ENCODE results near the gene NDUFAF7. TPM values are rescaled to one million over a fixed set of nuclear protein-coding genes. Genes with fewer than 3 reads are reported as not detected.
"Not testable (repeated sequence)": the region's sequence is repeated elsewhere in the genome, so short reads cannot be mapped to it uniquely, and the experiment has no call there.

NDUFAF7 gene
- total RNA-seq, 1 donor from 2014 or later = 22.4 TPM

GRCh38 chr2:37196320-37197195, 34.9 kb upstream of the NDUFAF7 start, which contains the start of gene CEBPZOS:
Gene CEBPZOS, plus strand, starts transcription at chr2:37196496. Its CDS starts 3,209 bp downstream, at chr2:37199705.
- H3K27ac Mint-ChIP-seq = peak within 1 kb of the TSS; percentile 98
- H3K27me3 Mint-ChIP-seq = no peaks in the 10 kb centered on the region
- ATAC-seq (ENCODE audit: low read depth) (peak; percentile 90), DNase-seq (peak; percentile 87)
- peak within 1 kb of the TSS; percentile 99 for H3K4me3 Mint-ChIP-seq
- H3K4me1 Mint-ChIP-seq = peaks cover 23% of the 10 kb centered on the region
- intact Hi-C loops (cut with micrococcal nuclease) = loop anchor here (1.0 to 5.0 kb wide), 5 partner anchors 8 to 230 kb away; partner anchors contain the start of genes CEBPZ, EIF2AK2, GPATCH11 and HEATR5B
- H3K9me3 Mint-ChIP-seq = no peaks in the 10 kb centered on the region
- ChIA-PET POLR2A (interaction anchor here (0.7 to 1.1 kb wide), 5 partner anchors 17 to 1180 kb away, joined by 3 to 5 read pairs (median 4); partner anchors contain the start of genes CEBPZ, EIF2AK2, GPATCH11 and HEATR5B), CTCF (no interaction called here)
- TF ChIP-seq CTCF (IDR thresholded peaks at IDR 0.05) = no peak
- H3K36me3 Mint-ChIP-seq (ENCODE audit: low read depth) = peaks cover 18% of the 10 kb centered on the region

- intact Hi-C loops (cut with micrococcal nuclease) = loop anchor here (5.0 kb wide), 1 partner anchor 41 kb away; the partner anchor contains the start of gene EIF2AK2
- ChIA-PET CTCF (no interaction called here), POLR2A (no interaction called here)
- Mint-ChIP-seq H3K4me3 (no peak overlapping the region), H3K9me3 (peaks cover 2% of the 10 kb centered on the region), H3K4me1 (peaks cover 23% of the 10 kb centered on the region), H3K27me3 (no peaks in the 10 kb centered on the region), H3K27ac (no peak overlapping the region), H3K36me3 (ENCODE audit: low read depth) (peaks cover 31% of the 10 kb centered on the region)
- no peak for TF ChIP-seq CTCF (IDR thresholded peaks at IDR 0.05)
- DNase-seq (no peak), ATAC-seq (ENCODE audit: low read depth) (no peak)
Measured at GRCh38 chr2:37198681-37199065, 32.8 kb upstream of the NDUFAF7 start.

- peaks cover 22% of the 10 kb centered on the region for H3K4me1 Mint-ChIP-seq
- H3K9me3 Mint-ChIP-seq = peaks cover 4% of the 10 kb centered on the region
- H3K4me3 Mint-ChIP-seq = no peak overlapping the region
- no peaks in the 10 kb centered on the region for H3K27me3 Mint-ChIP-seq
- no peak for DNase-seq
- ChIA-PET CTCF (no interaction called here), POLR2A (no interaction called here)
- H3K27ac Mint-ChIP-seq = no peak overlapping the region
- intact Hi-C loops (cut with micrococcal nuclease) = no loop called here
- ATAC-seq (ENCODE audit: low read depth) = no peak
- TF ChIP-seq CTCF (IDR thresholded peaks at IDR 0.05) = no peak
- H3K36me3 Mint-ChIP-seq (ENCODE audit: low read depth) = peaks cover 54% of the 10 kb centered on the region
Measured at GRCh38 chr2:37201208-37201607, 30.2 kb upstream of the NDUFAF7 start.

- Mint-ChIP-seq H3K9me3 (peaks cover 6% of the 10 kb centered on the region), H3K27me3 (no peaks in the 10 kb centered on the region), H3K36me3 (ENCODE audit: low read depth) (peaks cover 55% of the 10 kb centered on the region), H3K4me3 (no peak overlapping the region), H3K27ac (no peak overlapping the region), H3K4me1 (peaks cover 18% of the 10 kb centered on the region)
- DNase-seq (no peak), ATAC-seq (ENCODE audit: low read depth) (no peak)
- intact Hi-C loops (cut with micrococcal nuclease) = no loop called here
- TF ChIP-seq CTCF (IDR thresholded peaks at IDR 0.05) = no peak
- POLR2A ChIA-PET = no interaction called here
- CTCF ChIA-PET = no interaction called here
Measured at GRCh38 chr2:37201766-37202165, 29.7 kb upstream of the NDUFAF7 start.

DNA sequence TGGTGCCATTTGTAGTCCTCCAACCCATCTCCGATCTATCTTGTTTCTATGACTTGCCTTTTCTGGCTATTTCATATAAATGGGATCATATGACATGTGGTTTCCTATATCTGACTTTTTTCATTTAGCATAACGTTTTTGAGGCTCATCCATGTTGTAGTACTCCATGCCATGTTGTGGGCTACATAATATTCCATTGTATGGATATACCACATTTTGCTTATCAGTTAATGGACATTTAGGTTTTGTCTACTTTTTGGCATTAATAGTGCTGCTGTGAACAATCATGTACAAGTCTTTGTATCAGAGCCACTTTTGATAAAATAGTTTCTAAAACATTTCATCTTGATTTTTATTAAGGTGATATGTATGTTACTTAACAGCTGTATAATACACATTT, 27.8 kb upstream of the NDUFAF7 start:
- CTCF ChIA-PET = no interaction called here
- no peak overlapping the region for H3K27ac Mint-ChIP-seq
- H3K27me3 Mint-ChIP-seq = no peaks in the 10 kb centered on the region
- intact Hi-C loops (cut with micrococcal nuclease) = loop anchor here (1.0 kb wide), 1 partner anchor 7 kb away; the partner anchor contains the start of gene CEBPZOS
- peaks cover 74% of the 10 kb centered on the region for H3K36me3 Mint-ChIP-seq (ENCODE audit: low read depth)
- ATAC-seq (ENCODE audit: low read depth) (no peak), DNase-seq (no peak)
- no peak for TF ChIP-seq CTCF (IDR thresholded peaks at IDR 0.05)
- no peak overlapping the region for H3K4me3 Mint-ChIP-seq
- peaks cover 23% of the 10 kb centered on the region for H3K9me3 Mint-ChIP-seq
- POLR2A ChIA-PET = no interaction called here
- H3K4me1 Mint-ChIP-seq = peaks cover 8% of the 10 kb centered on the region

DNA sequence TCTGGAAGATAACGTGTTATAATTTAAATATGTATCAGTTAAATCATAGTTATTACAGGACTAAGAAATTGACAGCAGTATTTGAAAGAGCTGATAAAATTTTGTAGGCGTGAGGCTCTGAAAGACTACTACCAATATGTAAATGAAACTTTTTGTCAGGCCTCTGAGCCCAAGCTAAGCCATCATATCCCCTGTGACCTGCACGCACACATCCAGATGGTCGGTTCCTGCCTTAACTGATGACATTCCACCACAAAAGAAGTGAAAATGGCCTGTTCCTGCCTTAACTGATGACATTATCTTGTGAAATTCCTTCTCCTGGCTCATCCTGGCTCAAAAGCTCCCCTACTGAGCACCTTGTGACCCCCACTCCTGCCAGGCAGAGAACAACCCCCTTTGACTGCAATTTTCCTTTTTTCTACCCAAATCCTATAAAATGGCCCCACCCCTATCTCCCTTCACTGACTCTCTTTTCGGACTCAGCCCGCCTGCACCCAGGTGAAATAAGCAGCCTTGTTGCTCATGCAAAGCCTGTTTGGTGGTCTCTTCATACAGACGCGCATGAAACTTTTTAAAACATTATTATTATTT, 26.3 kb upstream of the NDUFAF7 start:
- CTCF ChIA-PET; H3K4me1 Mint-ChIP-seq; H3K4me3 Mint-ChIP-seq; POLR2A ChIA-PET; H3K27me3 Mint-ChIP-seq; H3K27ac Mint-ChIP-seq; DNase-seq; ATAC-seq (ENCODE audit: low read depth); intact Hi-C loops (cut with micrococcal nuclease): not testable (repeated sequence)
- Mint-ChIP-seq H3K9me3 (peaks cover 29% of the 10 kb centered on the region), H3K36me3 (ENCODE audit: low read depth) (peaks cover 88% of the 10 kb centered on the region)

All from activated B cell treated with CpG ODN at 0.5 μM for 24 hours (primary cell).